LNCaP clone FGC (cell line): ENCODE measurements around the gene FZD8.

ENCODE experiments used
- DNase-seq: peaks from one replicate; pipeline ENCODE4 v3.0.0-alpha.2; 2011; ENCODE audit warnings: low read depth
- H3K4me3 ChIP-seq: 2 replicates; pipeline ENCODE4 v1.5.1; 2011; ENCODE audit warnings: mild to moderate bottlenecking, low read depth, low read length, control low read depth
- CTCF ChIP-seq: IDR thresholded peaks from 2 replicates; pipeline ENCODE4 v1.5.1; 2012; ENCODE audit warnings: mild to moderate bottlenecking; ENCODE audit not compliant: control insufficient read depth, insufficient read depth; ENCODE audit errors: extremely low read depth

The FZD8 gene

GRCh38 chr10:35637462-35637861 lies 4.6 kb downstream of the FZD8 start:
- no peak overlapping the region for H3K4me3 ChIP-seq
- TF ChIP-seq CTCF, result no peak
- DNase-seq, result no peak

GRCh38 chr10:35636956-35637355 lies 5.1 kb downstream of the FZD8 start:
- DNase-seq, result no peak
- no peak overlapping the region for H3K4me3 ChIP-seq
- no peak for TF ChIP-seq CTCF

GRCh38 chr10:35635576-35635975 lies 6.5 kb downstream of the FZD8 start:
- peak; percentile 45 for DNase-seq
- no peak overlapping the region for H3K4me3 ChIP-seq
- TF ChIP-seq CTCF, result peak; percentile 85

- no peak for TF ChIP-seq CTCF
- H3K4me3 ChIP-seq, result no peak overlapping the region
- no peak for DNase-seq
Measured at GRCh38 chr10:35633006-35633980, 8.8 kb downstream of the FZD8 start.

- H3K4me3 ChIP-seq, result no peak overlapping the region
- peak; percentile 35 for TF ChIP-seq CTCF
- no peak for DNase-seq
Measured at GRCh38 chr10:35632027-35632426, 10.1 kb downstream of the FZD8 start.

- no peak for TF ChIP-seq CTCF
- H3K4me3 ChIP-seq, result no peak overlapping the region
- no peak for DNase-seq
Measured at GRCh38 chr10:35631404-35631803, 10.7 kb downstream of the FZD8 start.
